AG09309 (cell line): ENCODE data around the gene SLC2A6.

ENCODE experiments used
- DNase-seq: peaks from one replicate; pipeline ENCODE4 v3.0.0-alpha.2; 2010; ENCODE audit warnings: low read depth
- H3K4me3 ChIP-seq: 2 replicates; pipeline ENCODE4 v1.5.1; 2011; ENCODE audit warnings: mild to moderate bottlenecking, low read depth, low read length, moderate library complexity; ENCODE audit not compliant: control insufficient read depth
- CTCF ChIP-seq: IDR thresholded peaks from 2 replicates; pipeline ENCODE4 v1.5.1; 2011; ENCODE audit warnings: mild to moderate bottlenecking, low read depth, low read length, inconsistent platforms; ENCODE audit not compliant: insufficient read depth, control insufficient read depth; ENCODE audit errors: missing control alignments

SLC2A6 gene

GRCh38 chr9:133519693-133520092 lies 40.8 kb upstream of the SLC2A6 start:
- DNase-seq = no peak
- H3K4me3 ChIP-seq = no peak overlapping the region
- TF ChIP-seq CTCF = no peak

- TF ChIP-seq CTCF = no peak
- no peak overlapping the region for H3K4me3 ChIP-seq
Observed at GRCh38 chr9:133518706-133519449, 40.0 kb upstream of the SLC2A6 start.

GRCh38 chr9:133518200-133518599 lies 39.3 kb upstream of the SLC2A6 start:
- no peak overlapping the region for H3K4me3 ChIP-seq
- no peak for TF ChIP-seq CTCF
- DNase-seq = no peak

More at GRCh38 chr9:133518706-133519449, 40.0 kb upstream of the SLC2A6 start:
- DNase-seq = no peak

- no peak for DNase-seq
- H3K4me3 ChIP-seq = no peak overlapping the region
- no peak for TF ChIP-seq CTCF
Observed at GRCh38 chr9:133517711-133518110, 38.8 kb upstream of the SLC2A6 start.

- no peak for TF ChIP-seq CTCF
- DNase-seq = no peak
- H3K4me3 ChIP-seq = no peak overlapping the region
Observed at GRCh38 chr9:133516961-133517350, 38.1 kb upstream of the SLC2A6 start.

GRCh38 chr9:133516256-133516960 lies 37.5 kb upstream of the SLC2A6 start:
- H3K4me3 ChIP-seq = no peak overlapping the region
- DNase-seq = no peak
- TF ChIP-seq CTCF = no peak
